ENCODE results near the gene S100A11.

- TF ChIP-seq CTCF (conservative IDR thresholded peaks at IDR 0.05; ENCODE audit: low read length): peak; percentile 95
- TF ChIP-seq EZH2phosphoT487 (IDR thresholded peaks at IDR 0.05; ENCODE audit: borderline replicate concordance, low read depth, low read length): no peak
These were observed 15.8 kb upstream of the S100A11 start for GRCh38 chr1:152052606-152053005.

All from OCI-LY7 (cell line).